Stimulated activated CD8-positive, alpha-beta memory T cell treated with anti-CD3 and anti-CD28 coated beads, Interleukin-7, amount 100 ng/mL, for 1 hour (primary cell): Measurements from ENCODE around the gene INPP5A.
"Not testable (repeated sequence)": the region's sequence is repeated elsewhere in the genome, so short reads cannot be mapped to it uniquely, and the experiment has no call there.

Experiments
- DNase-seq, 2 donors: peaks; one replicate each; pipeline ENCODE4 v3.0.0-alpha.2; 2020; ENCODE audit warnings: low read depth in 2 of 2

Gene INPP5A

GRCh38 chr10:132562916-132563456 lies 25.4 kb downstream of the INPP5A start:
- DNase-seq: no peak

DNA sequence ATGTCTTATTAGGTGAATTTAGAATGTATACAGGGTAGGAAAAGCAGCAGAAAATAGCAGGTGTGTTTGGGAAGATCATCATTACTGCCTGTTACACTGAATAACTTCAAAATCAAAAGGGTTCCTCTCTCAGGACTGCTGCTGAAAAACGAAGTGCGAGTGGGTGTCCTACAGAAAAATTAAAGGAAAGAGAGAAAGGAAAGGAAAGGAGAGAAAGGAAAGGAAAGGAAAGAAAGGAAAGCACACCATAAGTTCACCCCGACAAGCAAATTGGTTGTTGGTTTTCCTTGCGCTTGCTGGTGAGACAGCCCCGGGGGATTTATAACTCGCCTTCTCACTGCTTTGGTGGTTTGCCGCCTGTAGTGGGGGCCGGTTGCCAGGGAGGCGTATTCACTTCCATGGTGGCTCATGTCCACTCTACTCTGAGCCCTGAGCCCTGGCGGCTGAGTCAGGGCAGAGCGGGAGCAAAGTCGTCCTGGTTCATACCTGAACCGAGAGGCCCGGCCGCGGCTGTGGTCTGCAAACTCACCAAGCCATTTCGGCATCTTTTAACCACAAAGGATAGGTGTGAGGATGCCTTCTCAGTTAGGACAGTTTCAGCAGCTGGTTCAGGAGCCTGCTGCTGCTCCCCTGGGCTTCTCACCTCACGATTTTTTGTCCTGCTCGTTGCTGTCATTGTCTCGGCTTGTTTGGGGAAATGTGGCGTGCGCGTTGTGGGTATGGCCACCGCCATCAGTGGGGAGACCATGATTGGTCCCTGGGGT lies 26.1 kb downstream of the INPP5A start:
- no peak for DNase-seq

- no peak for DNase-seq
These were observed 26.6 kb downstream of the INPP5A start for GRCh38 chr10:132564249-132564605.

DNA sequence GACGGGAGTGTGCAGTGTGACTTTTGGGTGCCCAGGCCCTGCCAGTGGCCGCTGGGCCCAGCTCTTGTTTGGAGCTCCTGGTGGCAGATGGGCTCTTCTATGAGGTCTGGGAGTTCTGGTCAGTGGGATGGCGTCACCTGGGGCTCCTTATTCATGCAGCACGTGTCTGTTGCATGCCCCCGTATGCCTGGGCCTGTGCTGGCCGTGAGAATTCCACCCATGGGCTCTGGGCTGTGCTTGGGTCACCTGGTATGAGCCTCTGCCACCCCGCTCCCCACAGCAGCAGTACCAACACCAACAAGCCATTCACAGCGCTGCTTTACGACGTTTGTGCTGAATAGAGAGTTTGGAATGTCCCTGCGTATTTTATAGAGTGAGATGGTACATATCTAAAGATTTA lies 27.1 kb downstream of the INPP5A start:
- DNase-seq: no peak

DNA sequence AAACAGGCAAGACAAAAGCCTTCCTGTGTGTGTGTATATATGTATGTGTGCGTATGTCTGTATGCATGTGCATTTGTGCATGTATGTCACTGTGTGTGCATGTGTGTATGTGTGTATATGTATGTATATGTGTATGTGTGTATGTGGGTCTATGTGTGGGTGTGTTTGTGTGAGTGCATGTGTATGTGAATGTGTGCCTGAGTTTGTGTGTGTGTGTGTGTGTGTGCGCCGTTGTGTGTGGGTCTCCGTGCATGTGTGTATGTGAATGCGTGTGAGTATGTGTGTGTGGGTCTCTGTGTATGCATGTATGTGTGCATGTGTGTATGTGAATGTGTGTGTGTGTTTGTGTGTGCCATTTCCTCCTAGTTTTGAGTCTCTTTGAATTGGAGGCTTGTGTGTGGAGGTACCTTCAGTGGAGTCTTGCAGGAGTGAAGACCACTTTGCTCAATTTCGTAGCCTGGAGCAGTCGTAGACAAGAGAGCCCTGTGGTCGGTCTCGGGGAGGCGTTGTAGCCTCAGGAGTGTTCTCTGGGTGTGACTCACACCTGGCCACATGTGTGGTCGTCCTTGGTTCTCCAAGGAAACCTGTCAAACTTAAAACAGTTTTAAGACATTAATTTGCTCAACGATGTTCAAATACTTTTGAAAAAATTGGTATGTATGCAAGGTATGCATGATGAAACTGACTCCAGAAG lies 28.1 kb downstream of the INPP5A start:
- no peak for DNase-seq

- DNase-seq: no peak
These were observed 29.3 kb downstream of the INPP5A start for GRCh38 chr10:132566892-132567291.

- no peak for DNase-seq
These were observed 32.7 kb downstream of the INPP5A start for GRCh38 chr10:132570265-132570664.

DNA sequence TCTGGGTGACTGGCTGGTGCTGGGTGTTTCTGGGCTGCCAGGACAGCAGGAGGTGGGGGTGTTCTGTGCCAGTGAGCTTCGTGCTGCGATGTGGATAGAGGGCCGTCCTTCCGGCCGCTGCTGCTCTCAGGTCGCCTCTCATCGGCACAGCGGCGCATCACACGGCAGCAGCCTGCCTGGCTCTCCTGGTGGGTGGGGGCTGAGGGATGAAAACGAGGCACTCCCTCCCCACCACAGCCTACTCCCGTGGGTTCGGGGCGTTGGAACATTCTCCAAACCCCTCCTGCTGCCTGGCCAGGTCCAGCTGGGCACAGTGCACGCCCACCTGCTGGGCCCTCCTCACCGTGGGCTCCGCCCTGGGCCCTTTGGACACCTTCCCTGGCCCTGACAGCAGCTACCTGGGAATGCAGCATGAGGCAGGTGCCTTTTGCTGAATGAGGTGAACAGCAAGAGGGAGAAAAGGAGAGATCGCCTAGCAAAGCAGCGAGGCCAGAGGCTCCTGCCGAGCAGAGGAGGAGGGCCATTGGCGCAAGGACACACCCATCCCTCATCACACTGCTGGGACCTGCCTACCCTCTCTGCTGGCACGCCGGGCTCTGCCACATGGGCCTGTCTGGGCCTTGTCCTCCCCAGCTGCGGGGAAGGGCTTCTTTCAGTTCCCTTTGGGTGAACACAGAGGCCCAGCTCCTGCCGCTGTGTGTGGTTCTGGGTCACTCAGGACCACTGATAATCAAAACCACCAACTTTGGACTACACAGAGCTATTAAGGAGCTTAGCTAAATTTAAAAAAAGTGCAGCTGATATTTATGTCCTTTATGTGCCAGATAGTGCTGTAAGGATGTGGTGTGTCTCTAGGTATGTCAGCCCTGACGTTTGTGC lies 33.4 kb downstream of the INPP5A start:
- no peak for DNase-seq

DNA sequence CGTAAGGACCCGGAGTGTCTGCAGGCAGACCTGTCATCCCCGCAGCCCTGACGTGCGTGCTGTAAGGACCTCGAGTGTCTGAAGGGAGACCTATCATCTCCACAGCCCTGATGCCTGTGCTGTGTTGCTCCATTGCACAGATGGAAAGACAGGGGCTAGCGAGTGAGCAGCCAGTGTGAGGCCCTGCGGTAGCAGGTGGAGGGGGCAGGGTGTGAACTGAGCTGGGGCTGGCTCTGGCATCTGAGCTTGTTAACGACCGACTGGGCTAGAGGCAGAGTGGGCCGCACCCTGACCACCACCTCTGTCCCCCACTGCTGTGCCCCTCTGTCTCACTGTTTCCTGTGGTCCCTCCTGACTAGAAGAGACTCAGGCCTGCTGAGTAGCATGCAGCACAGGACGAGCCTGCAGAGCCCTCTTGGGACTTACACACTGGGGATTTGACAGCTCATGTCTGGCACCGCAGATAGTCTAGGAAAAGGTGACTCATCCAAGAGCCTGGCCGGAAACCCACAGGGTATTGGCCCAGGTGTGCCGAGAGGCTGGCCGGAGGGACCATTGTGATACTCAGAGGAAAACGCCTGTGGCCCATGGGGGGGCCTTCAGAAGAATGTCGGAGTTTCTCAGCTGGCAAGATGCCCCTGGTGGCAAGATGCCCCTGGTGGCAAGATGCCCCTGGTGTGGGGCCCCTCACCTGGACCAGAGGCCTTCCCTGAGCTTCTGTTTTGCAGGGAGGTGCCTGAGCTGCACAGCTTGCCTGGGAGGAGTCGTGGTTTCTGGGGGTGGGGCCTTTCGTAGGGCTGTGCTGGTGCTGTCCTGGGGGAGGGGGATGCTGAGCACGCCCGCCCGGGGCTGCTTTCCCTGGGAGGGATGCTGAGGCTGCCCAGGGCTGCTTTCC lies 34.3 kb downstream of the INPP5A start:
- peak in 1 of 2 donors; percentile 32 for DNase-seq

DNA sequence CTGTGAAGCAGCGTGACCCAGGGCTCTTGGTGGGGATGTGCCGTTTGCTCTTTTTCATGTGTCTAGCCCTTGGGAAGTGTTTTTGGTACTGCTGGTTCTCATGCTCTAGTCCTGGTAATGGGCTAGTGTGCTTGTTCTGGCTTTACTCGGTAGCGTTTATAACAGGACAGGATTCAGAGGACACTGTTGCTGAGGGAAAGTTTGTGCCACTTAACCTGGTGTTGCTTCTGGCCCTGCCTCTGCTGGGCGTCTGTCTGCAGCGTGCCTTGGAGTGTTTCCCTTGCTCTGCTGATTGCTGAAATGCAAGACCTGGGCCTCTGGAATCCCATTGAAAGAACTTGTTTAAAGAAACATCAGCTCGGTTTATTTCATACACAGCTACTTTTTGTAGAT lies 35.0 kb downstream of the INPP5A start:
- DNase-seq: no peak

DNA sequence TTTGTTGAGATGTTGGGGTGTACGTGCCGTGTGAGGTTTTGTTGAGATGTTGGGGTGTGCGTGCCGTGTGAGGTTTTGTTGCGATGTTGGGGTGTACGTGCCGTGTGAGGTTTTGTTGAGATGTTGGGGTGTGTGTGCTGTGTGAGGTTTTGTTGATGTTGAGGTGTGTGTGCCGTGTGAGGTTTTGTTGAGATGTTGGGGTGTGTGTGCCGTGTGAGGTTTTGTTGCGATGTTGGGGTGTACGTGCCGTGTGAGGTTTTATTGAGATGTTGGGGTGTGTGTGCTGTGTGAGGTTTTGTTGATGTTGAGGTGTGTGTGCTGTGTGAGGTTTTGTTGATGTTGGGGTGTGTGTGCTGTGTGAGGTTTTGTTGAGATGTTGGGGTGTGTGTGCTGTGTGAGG lies 35.4 kb downstream of the INPP5A start:
- DNase-seq: not testable (repeated sequence)

GRCh38 chr10:132574288-132574687 lies 36.7 kb downstream of the INPP5A start:
- DNase-seq: no peak

- DNase-seq: no peak
These were observed 37.3 kb downstream of the INPP5A start for GRCh38 chr10:132574783-132575319.

GRCh38 chr10:132575320-132576201 lies 38.0 kb downstream of the INPP5A start:
- DNase-seq: no peak

DNA sequence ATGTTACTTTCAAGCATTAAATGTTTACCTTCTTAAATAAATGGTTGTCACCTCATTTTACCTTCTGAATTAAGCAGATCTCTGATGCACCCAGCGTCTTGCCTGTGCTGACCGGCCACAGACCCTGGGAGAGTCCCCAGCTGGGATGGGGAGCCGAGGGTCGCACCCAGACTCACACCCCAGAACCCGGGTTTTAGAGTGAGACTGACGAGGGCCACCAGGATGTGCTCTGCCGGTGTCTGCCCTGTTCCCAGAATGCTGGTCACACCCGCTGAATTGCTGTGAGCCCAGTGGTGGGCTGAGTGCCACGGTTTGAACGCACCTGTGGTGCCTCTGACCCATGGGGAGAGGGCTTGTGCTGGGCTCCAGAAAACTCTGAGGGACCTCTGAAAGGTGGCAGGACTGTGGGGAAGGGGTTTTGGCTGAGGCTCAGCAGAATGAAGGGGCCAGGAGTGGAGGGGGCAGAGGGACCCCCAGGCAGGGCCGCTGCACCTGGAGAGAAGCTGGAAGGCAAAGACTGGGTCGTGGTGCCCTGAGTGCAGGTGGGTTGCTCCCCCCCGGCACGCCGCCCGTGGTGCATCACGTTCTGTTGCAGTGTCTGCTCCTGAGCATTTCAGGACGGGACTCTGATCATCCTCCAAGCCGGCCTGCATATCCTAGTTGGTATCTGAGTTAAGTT lies 39.2 kb downstream of the INPP5A start:
- DNase-seq: no peak

GRCh38 chr10:132577350-132578003 lies 39.9 kb downstream of the INPP5A start:
- DNase-seq: no peak

DNA sequence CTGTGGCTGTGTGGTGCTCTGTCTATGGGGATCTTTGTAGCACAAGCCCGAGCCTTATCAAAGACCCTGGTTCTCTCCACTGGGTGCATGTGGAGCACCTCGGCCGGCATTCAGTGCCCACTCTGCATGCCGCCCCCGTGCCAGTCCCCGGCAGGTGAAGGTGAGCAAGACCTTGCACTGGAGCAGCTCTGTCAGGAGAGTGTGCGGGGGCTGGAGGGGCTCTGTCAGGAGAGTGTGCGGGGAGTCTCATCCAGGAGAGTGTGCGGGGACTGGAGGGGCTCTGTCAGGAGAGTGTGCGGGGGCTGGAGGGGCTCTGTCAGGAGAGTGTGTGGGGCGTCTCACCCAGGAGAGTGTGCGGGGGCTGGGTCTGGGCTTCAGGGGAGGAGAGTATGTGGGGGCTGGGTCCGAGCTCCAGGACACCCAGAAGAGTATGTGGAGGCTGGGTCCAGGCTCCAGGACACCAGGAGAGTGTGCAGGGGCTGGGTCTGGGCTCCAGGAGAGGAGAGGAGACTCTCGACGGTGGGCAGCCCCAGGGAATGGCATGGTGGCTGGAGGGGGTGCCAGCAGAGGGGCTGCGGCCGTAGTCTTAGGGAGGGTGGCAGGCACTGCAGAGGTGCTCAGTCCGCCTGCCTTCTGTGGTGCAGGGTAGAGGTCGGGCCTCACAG lies 40.8 kb downstream of the INPP5A start:
- DNase-seq: no peak
